SK-N-SH (cell line): Measurements from ENCODE around the gene S100A16. TPM values are rescaled to one million over a fixed set of nuclear protein-coding genes. Genes with fewer than 3 reads are reported as not detected.
"Not testable (repeated sequence)": the region's sequence is repeated elsewhere in the genome, so short reads cannot be mapped to it uniquely, and the experiment has no call there.

Experiments used
- CTCF ChIA-PET: fragments of 300-600, 350-600 bp; formaldehyde crosslinking; extraction: SDS; loops from one replicate; lab custom pipeline; 2021; lab: Yijun Ruan, JAX
- POLR2A ChIA-PET: fragments of 350-600 bp; sonication (Branson Sonifier 250); formaldehyde crosslinking; extraction: SDS; loops from one replicate; lab custom pipeline; 2020; ENCODE audit warnings: antibody characterized with exemption, inconsistent platforms; lab: Yijun Ruan, JAX
- DNase-seq: peaks from one replicate; pipeline ENCODE4 v3.0.0; 2012
- H2AFZ ChIP-seq: fragments of 200-600 bp; sonication (generic); 2 replicates; pipeline ENCODE4 v1.8.1; 2016; ENCODE audit warnings: antibody characterized with exemption, mild to moderate bottlenecking, low read depth
- H3F3A ChIP-seq: fragments of 200-600 bp; sonication (generic); replicated peaks from 2 replicates; pipeline ENCODE3; 2016; ENCODE audit warnings: antibody characterized with exemption, mild to moderate bottlenecking; ENCODE audit not compliant: insufficient read depth
- H3K27ac ChIP-seq, 2 experiments: fragments of 200-500 bp in 1 of 2; fragments of 200-600 bp in 1 of 2; sonication (Bioruptor generic) in 1 of 2; sonication (generic), shearing (Covaris generic) in 1 of 2; 2 replicates each; pipeline versions ENCODE4 v1.5.1 to v1.6.1; 2014 to 2016; ENCODE audit warnings: low read depth in 2 of 2, inconsistent platforms in 1 of 2, low read length in 1 of 2, mild to moderate bottlenecking in 1 of 2, mixed read lengths in 1 of 2
- H3K27me3 ChIP-seq: fragments of 200-600 bp; sonication (generic), shearing (Covaris generic); 2 replicates; pipeline ENCODE4 v1.6.1; 2016; ENCODE audit warnings: mixed run types; ENCODE audit not compliant: insufficient read depth
- H3K36me3 ChIP-seq, 2 experiments: fragments of 200-500 bp in 1 of 2; fragments of 200-600 bp in 1 of 2; sonication (Bioruptor generic) in 1 of 2; sonication (generic) in 1 of 2; replicated peaks in 1 of 2; 2 replicates each; pipeline versions ENCODE3 to v1.5.1; 2014 to 2016; ENCODE audit warnings: low read length in 1 of 2, mild to moderate bottlenecking in 1 of 2; ENCODE audit not compliant: insufficient read depth in 2 of 2, control insufficient read depth in 1 of 2
- H3K4me1 ChIP-seq, 2 experiments: fragments of 200-500 bp in 1 of 2; fragments of 200-600 bp in 1 of 2; sonication (Bioruptor generic) in 1 of 2; sonication (generic), shearing (Covaris generic) in 1 of 2; 2 replicates each; pipeline versions ENCODE4 v1.5.1 to v1.6.1; 2014 to 2016; ENCODE audit warnings: low read depth in 1 of 2, low read length in 1 of 2, mixed run types in 1 of 2; ENCODE audit not compliant: insufficient read depth in 2 of 2, control insufficient read depth in 1 of 2
- H3K4me2 ChIP-seq: fragments of 200-600 bp; sonication (generic), shearing (Covaris generic); 2 replicates; pipeline ENCODE4 v1.6.1; 2017; ENCODE audit warnings: mixed run types
- H3K4me3 ChIP-seq, 2 experiments: fragments of 200-500 bp in 1 of 2; fragments of 200-600 bp in 1 of 2; sonication (Bioruptor generic) in 1 of 2; sonication (generic), shearing (Covaris generic) in 1 of 2; 2 replicates each; pipeline versions ENCODE4 v1.5.1 to v1.8.1; 2014 to 2016; ENCODE audit warnings: low read depth in 2 of 2, inconsistent platforms in 1 of 2, low read length in 1 of 2, mild to moderate bottlenecking in 1 of 2, mixed read lengths in 1 of 2, moderate library complexity in 1 of 2
- H3K79me2 ChIP-seq: fragments of 200-600 bp; sonication (generic); 2 replicates; pipeline ENCODE4 v1.8.1; 2017; ENCODE audit warnings: mild to moderate bottlenecking; ENCODE audit not compliant: insufficient read depth
- H3K9ac ChIP-seq: fragments of 200-600 bp; sonication (generic); 2 replicates; pipeline ENCODE4 v1.6.1; 2017; ENCODE audit warnings: mixed run types
- H3K9me2 ChIP-seq: fragments of 200-600 bp; sonication (generic); 2 replicates; pipeline ENCODE4 v1.6.1; 2017; ENCODE audit warnings: mixed run types
- H3K9me3 ChIP-seq: fragments of 200-600 bp; sonication (generic); 2 replicates; pipeline ENCODE4 v1.6.1; 2017; ENCODE audit warnings: mixed run types, mild to moderate bottlenecking, moderate library complexity
- H4K20me1 ChIP-seq: fragments of 200-600 bp; sonication (generic); 2 replicates; pipeline ENCODE4 v1.6.1; 2017; ENCODE audit warnings: mild to moderate bottlenecking, mixed run types; ENCODE audit not compliant: insufficient read depth
- ELF1 ChIP-seq: IDR thresholded peaks from 2 replicates; pipeline ENCODE4 v1.4.0; 2012
- EP300 ChIP-seq, 2 experiments: IDR thresholded peaks; 2 replicates each; pipeline versions ENCODE4 v1.4.0 to v1.6.1; 2012; ENCODE audit warnings: borderline replicate concordance in 1 of 2, low read depth in 1 of 2, low read length in 1 of 2
- FOXM1 ChIP-seq: IDR thresholded peaks from 2 replicates; pipeline ENCODE4 v1.4.0; 2012; ENCODE audit warnings: low read depth, mild to moderate bottlenecking
- GABPA ChIP-seq: IDR thresholded peaks from 2 replicates; pipeline ENCODE4 v1.4.0; 2012; ENCODE audit warnings: low read depth, mild to moderate bottlenecking
- MAX ChIP-seq: IDR thresholded peaks from 2 replicates; pipeline ENCODE4 v1.4.0; 2012; ENCODE audit warnings: low read depth
- MXI1 ChIP-seq: IDR thresholded peaks from 2 replicates; pipeline ENCODE4 v1.6.1; 2012; ENCODE audit warnings: mild to moderate bottlenecking, low read depth, low read length, improper control_type of control experiment
- TAF1 ChIP-seq: IDR thresholded peaks from 2 replicates; pipeline ENCODE4 v1.6.1; 2012; ENCODE audit warnings: low read depth, mild to moderate bottlenecking, low read length, moderate library complexity, borderline replicate concordance
- TCF12 ChIP-seq: IDR thresholded peaks from 2 replicates; pipeline ENCODE4 v1.4.0; 2012
- TEAD4 ChIP-seq: IDR thresholded peaks from 2 replicates; pipeline ENCODE4 v1.4.0; 2012; ENCODE audit warnings: mild to moderate bottlenecking, borderline replicate concordance; ENCODE audit not compliant: insufficient read depth
- ZBTB33 ChIP-seq: IDR thresholded peaks from 2 replicates; pipeline ENCODE4 v1.4.0; 2012; ENCODE audit warnings: low read depth, borderline replicate concordance
- WGBS: methylation state at CpG from one replicate; pipeline ENCODE4 v1.1.6; 2017; ENCODE audit warnings: low lambda C conversion rate; 5-methylcytosine and 5-hydroxymethylcytosine counted together
- polyA plus RNA-seq, 3 experiments: library from polyadenylated mRNA; depleted of rRNA; stranded (reverse); fragments of >200 nt; gene quantifications; 2 replicates each; pipeline ENCODE4 v1.2.3, GENCODE V29; 2012
- TF ChIP-seq, protein P1 (sequence below): fragments of 200-600 bp; sonication (generic); IDR thresholded peaks from 2 replicates; pipeline ENCODE4 v1.6.1; 2017; ENCODE audit warnings: antibody characterized with exemption, mild to moderate bottlenecking, moderate library complexity

S100A16 gene
- polyA plus RNA-seq, 1 of the 3 experiments (the other 2 are of a cell fraction) = 512 TPM

GRCh38 chr1:153575497-153575896 lies 37.4 kb downstream of the S100A16 start:
- H4K20me1 ChIP-seq, H3K27ac ChIP-seq, H3K27me3 ChIP-seq, H2AFZ ChIP-seq, H3K4me3 ChIP-seq, H3K4me2 ChIP-seq, H3K9ac ChIP-seq, POLR2A ChIA-PET, H3K36me3 ChIP-seq, DNase-seq, H3K79me2 ChIP-seq, H3K9me3 ChIP-seq, H3K9me2 ChIP-seq: not testable (repeated sequence)
- CTCF ChIA-PET = interaction anchor here (0.8 to 4.3 kb wide), 6 partner anchors 15 to 223 kb away, joined by 3 to 31 read pairs (median 3); no protein-coding TSS in a partner anchor
- H3K4me1 ChIP-seq = peaks cover 0 to 23% of the 10 kb centered on the region in 2 experiments; a peak in 2 of 4 replicates
- H3F3A ChIP-seq = peaks cover 22% of the 10 kb centered on the region
- WGBS = 86% methylated on average over 10 of the region's 10 CpGs

DNA sequence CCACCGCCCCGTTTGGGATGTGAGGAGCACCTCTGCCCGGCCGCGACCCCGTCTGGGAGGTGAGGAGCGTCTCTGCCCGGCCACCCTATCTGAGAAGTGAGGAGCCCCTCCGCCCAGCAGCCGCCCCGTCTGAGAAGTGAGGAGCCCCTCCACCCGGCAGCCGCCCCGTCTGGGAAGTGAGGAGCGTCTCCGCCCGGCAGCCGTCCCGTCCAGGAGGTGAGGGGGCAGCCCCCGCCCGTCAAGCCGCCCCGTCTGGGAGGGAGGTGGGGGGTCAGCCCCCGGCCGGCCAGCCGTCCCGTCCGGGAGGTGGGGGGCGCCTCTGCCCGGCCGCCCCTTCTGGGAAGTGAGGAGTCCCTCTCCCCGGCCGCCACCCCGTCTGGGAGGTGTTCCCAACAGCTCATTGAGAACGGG lies 37.9 kb downstream of the S100A16 start:
- DNase-seq, H3K79me2 ChIP-seq, H3K27ac ChIP-seq, H3K9ac ChIP-seq, H2AFZ ChIP-seq, H4K20me1 ChIP-seq, POLR2A ChIA-PET, H3K9me3 ChIP-seq, H3K9me2 ChIP-seq, H3K36me3 ChIP-seq, H3K4me2 ChIP-seq, H3K27me3 ChIP-seq, H3K4me3 ChIP-seq: not testable (repeated sequence)
- CTCF ChIA-PET = interaction anchor here (4.3 kb wide), 1 partner anchor 64 kb away, joined by 31 read pairs; no protein-coding TSS in a partner anchor
- WGBS = 88% methylated on average over 12 of the region's 35 CpGs
- Histone ChIP-seq H3F3A (peaks cover 22% of the 10 kb centered on the region), H3K4me1 (peaks cover 0 to 23% of the 10 kb centered on the region in 2 experiments; a peak in 2 of 4 replicates)

GRCh38 chr1:153573351-153573750 lies 39.6 kb downstream of the S100A16 start:
- 81% methylated on average over 3 of the region's 3 CpGs for WGBS
- Histone ChIP-seq H3K4me2 (0 out of 2 replicates have a peak overlapping the region, but pooled peaks have one; percentile 7), H3K79me2 (no peaks in the 10 kb centered on the region), H3K9me2 (no peaks in the 10 kb centered on the region), H3K9ac (no peak overlapping the region), H3K4me3 (no peak overlapping the region), H3K9me3 (no peaks in the 10 kb centered on the region), H2AFZ (peak overlapping the region; percentile 79), H3K27ac (peak overlapping the region in 1 of 2 experiments; percentile 77; a peak in 2 of 4 replicates), H3F3A (peaks cover 22% of the 10 kb centered on the region), H3K36me3 (no peaks in the 10 kb centered on the region), H3K4me1 (peaks cover 6 to 14% of the 10 kb centered on the region in 2 experiments; a peak in 3 of 4 replicates), H4K20me1 (no peaks in the 10 kb centered on the region), H3K27me3 (no peaks in the 10 kb centered on the region)
- no peak for DNase-seq
- TF ChIP-seq, protein P1, sequence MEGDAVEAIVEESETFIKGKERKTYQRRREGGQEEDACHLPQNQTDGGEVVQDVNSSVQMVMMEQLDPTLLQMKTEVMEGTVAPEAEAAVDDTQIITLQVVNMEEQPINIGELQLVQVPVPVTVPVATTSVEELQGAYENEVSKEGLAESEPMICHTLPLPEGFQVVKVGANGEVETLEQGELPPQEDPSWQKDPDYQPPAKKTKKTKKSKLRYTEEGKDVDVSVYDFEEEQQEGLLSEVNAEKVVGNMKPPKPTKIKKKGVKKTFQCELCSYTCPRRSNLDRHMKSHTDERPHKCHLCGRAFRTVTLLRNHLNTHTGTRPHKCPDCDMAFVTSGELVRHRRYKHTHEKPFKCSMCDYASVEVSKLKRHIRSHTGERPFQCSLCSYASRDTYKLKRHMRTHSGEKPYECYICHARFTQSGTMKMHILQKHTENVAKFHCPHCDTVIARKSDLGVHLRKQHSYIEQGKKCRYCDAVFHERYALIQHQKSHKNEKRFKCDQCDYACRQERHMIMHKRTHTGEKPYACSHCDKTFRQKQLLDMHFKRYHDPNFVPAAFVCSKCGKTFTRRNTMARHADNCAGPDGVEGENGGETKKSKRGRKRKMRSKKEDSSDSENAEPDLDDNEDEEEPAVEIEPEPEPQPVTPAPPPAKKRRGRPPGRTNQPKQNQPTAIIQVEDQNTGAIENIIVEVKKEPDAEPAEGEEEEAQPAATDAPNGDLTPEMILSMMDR = no peak
- TF ChIP-seq MXI1 (no peak), TAF1 (no peak), TEAD4 (no peak), EP300 (IDR thresholded peaks at IDR 0.05; ENCODE audit: borderline replicate concordance in 1 of 2, low read depth in 1 of 2, low read length in 1 of 2) (no peak), ELF1 (no peak), MAX (no peak), ZBTB33 (no peak), TCF12 (no peak), FOXM1 (no peak), GABPA (no peak)
- POLR2A ChIA-PET = interaction anchor here (2.1 kb wide), 1 partner anchor 61 kb away, joined by 12 read pairs; the partner anchor contains the start of gene CHTOP
- CTCF ChIA-PET = interaction anchor here (0.6 to 7.4 kb wide), 25 partner anchors 8 to 221 kb away, joined by 3 to 283 read pairs (median 7); partner anchors contain the start of genes CHTOP, NPR1, S100A14 and S100A16
